ENCODE measurements around the gene POLR2F. TPM values are rescaled to one million over a fixed set of nuclear protein-coding genes. Genes with fewer than 3 reads are reported as not detected.

The POLR2F gene
- polyA plus RNA-seq, 1 donor from 2014 or later = 195 TPM

DNA sequence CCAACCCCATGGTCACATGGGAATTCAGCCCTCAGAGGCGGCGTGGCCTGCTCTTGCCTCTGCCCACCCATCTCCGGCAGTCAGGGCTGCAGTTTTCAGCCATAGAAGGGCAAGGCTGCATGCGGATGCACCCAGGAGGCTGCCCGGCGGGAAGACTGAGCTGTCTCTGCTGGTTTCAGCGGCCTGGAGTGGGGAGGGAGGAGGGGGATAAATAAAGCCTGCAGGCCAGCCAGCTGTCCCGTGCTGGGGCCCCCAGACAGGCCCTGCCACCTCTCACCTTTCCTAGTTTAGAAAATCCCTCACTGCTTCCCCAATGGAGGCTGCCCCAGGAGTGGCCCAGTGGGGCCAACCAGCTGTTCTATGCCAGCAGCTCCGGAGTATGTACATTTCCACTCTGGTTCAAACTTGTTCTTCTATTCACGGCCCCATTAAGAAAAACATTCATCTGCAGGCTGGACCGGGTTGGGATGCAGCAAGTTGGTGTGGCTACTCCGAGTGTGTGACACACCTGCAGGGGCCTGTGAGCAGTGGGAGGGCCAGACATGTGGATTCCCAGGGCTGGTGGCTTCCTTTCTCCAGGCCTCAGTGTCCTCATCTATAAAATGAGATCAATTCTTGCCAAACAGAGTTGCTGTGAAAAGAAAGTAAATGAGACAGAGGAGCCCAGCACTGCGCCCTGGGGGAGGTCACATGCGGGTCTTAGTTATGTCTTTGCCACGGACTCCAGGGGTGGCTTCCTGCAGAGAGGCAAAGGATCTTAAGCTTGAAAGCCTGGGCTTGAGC, 42.4 kb upstream of the POLR2F start:
- Histone ChIP-seq H3K9me2 (ENCODE audit: insufficient read depth, low read length) (no peaks in the 10 kb centered on the region), H3K36me3 (ENCODE audit: insufficient read depth, low read length) (no peaks in the 10 kb centered on the region), H3K79me2 (replicated peaks; ENCODE audit: insufficient read depth, low read length) (no peaks in the 10 kb centered on the region), H3K9me3 (ENCODE audit: low read length) (no peaks in the 10 kb centered on the region), H3F3A (ENCODE audit: insufficient read depth, low read length, poor library complexity, severe bottlenecking) (no peaks in the 10 kb centered on the region), H3K27me3 (ENCODE audit: insufficient read depth, low read depth, low read length) (no peaks in the 10 kb centered on the region), H3K9ac (ENCODE audit: low read length) (no peak overlapping the region), H3K4me2 (ENCODE audit: low read length) (no peak overlapping the region), H4K20me1 (ENCODE audit: insufficient read depth) (no peaks in the 10 kb centered on the region), H3K4me3 (ENCODE audit: low read length) (no peak overlapping the region), H3K27ac (ENCODE audit: low read length) (no peak overlapping the region), H2AFZ (ENCODE audit: low read depth, low read length) (no peak overlapping the region)
- TF ChIP-seq MXI1 (conservative IDR thresholded peaks at IDR 0.05; ENCODE audit: poor library complexity, severe bottlenecking) = no peak
- no peak for TF ChIP-seq EZH2 (IDR thresholded peaks at IDR 0.05; ENCODE audit: borderline replicate concordance, insufficient read depth, low read length, poor library complexity, severe bottlenecking)
- no peak for TF ChIP-seq EP300 (conservative IDR thresholded peaks at IDR 0.05; ENCODE audit: poor library complexity, severe bottlenecking)
- TF ChIP-seq, protein P1, sequence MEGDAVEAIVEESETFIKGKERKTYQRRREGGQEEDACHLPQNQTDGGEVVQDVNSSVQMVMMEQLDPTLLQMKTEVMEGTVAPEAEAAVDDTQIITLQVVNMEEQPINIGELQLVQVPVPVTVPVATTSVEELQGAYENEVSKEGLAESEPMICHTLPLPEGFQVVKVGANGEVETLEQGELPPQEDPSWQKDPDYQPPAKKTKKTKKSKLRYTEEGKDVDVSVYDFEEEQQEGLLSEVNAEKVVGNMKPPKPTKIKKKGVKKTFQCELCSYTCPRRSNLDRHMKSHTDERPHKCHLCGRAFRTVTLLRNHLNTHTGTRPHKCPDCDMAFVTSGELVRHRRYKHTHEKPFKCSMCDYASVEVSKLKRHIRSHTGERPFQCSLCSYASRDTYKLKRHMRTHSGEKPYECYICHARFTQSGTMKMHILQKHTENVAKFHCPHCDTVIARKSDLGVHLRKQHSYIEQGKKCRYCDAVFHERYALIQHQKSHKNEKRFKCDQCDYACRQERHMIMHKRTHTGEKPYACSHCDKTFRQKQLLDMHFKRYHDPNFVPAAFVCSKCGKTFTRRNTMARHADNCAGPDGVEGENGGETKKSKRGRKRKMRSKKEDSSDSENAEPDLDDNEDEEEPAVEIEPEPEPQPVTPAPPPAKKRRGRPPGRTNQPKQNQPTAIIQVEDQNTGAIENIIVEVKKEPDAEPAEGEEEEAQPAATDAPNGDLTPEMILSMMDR (IDR thresholded peaks at IDR 0.05; ENCODE audit: poor library complexity, severe bottlenecking) = no peak
- TF ChIP-seq, protein P2, sequence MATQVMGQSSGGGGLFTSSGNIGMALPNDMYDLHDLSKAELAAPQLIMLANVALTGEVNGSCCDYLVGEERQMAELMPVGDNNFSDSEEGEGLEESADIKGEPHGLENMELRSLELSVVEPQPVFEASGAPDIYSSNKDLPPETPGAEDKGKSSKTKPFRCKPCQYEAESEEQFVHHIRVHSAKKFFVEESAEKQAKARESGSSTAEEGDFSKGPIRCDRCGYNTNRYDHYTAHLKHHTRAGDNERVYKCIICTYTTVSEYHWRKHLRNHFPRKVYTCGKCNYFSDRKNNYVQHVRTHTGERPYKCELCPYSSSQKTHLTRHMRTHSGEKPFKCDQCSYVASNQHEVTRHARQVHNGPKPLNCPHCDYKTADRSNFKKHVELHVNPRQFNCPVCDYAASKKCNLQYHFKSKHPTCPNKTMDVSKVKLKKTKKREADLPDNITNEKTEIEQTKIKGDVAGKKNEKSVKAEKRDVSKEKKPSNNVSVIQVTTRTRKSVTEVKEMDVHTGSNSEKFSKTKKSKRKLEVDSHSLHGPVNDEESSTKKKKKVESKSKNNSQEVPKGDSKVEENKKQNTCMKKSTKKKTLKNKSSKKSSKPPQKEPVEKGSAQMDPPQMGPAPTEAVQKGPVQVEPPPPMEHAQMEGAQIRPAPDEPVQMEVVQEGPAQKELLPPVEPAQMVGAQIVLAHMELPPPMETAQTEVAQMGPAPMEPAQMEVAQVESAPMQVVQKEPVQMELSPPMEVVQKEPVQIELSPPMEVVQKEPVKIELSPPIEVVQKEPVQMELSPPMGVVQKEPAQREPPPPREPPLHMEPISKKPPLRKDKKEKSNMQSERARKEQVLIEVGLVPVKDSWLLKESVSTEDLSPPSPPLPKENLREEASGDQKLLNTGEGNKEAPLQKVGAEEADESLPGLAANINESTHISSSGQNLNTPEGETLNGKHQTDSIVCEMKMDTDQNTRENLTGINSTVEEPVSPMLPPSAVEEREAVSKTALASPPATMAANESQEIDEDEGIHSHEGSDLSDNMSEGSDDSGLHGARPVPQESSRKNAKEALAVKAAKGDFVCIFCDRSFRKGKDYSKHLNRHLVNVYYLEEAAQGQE (IDR thresholded peaks at IDR 0.05; ENCODE audit: borderline replicate concordance) = no peak
- no peak for TF ChIP-seq RAD21 (conservative IDR thresholded peaks at IDR 0.05)

DNA sequence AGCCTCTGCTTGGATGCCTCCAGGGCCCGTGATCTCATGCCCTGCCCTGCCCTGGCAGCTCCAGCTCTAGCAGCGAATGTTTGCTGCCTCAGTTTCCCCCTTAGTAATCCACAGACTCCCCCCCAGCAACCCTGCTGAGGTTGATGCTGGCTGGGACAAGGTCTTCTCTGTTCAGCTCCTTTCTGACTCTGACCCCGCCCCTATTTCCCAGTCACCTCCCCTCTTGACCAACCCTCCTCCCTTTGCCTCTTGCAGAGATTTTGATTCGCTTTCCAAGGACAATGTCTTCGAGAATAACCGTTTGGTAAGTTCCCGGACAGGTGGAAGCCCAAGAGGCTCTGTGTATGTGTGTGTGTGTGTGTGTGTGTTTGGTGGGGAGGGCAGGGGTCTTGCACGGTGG, 41.8 kb upstream of the POLR2F start:
- TF ChIP-seq SMC3 (conservative IDR thresholded peaks at IDR 0.05; ENCODE audit: poor library complexity) = no peak
- TF ChIP-seq EZH2 (IDR thresholded peaks at IDR 0.05; ENCODE audit: borderline replicate concordance, insufficient read depth, low read length, poor library complexity, severe bottlenecking) = no peak
- TF ChIP-seq POLR2AphosphoS5 (IDR thresholded peaks at IDR 0.05) = no peak
- no peak for TF ChIP-seq RAD21 (conservative IDR thresholded peaks at IDR 0.05)
- no peak for TF ChIP-seq TAF1 (IDR thresholded peaks at IDR 0.05; ENCODE audit: low read depth)
- no peak for TF ChIP-seq EP300 (conservative IDR thresholded peaks at IDR 0.05; ENCODE audit: poor library complexity, severe bottlenecking)
- TF ChIP-seq, protein P1 (IDR thresholded peaks at IDR 0.05; ENCODE audit: poor library complexity, severe bottlenecking) = no peak
- no peak for TF ChIP-seq MXI1 (conservative IDR thresholded peaks at IDR 0.05; ENCODE audit: poor library complexity, severe bottlenecking)
- TF ChIP-seq, protein P2 (IDR thresholded peaks at IDR 0.05; ENCODE audit: borderline replicate concordance) = no peak
- H3K9ac ChIP-seq (ENCODE audit: low read length) = no peak overlapping the region
- H3K9me3 ChIP-seq (ENCODE audit: low read length) = no peaks in the 10 kb centered on the region
- no peaks in the 10 kb centered on the region for H3F3A ChIP-seq (ENCODE audit: insufficient read depth, low read length, poor library complexity, severe bottlenecking)
- H3K9me2 ChIP-seq (ENCODE audit: insufficient read depth, low read length) = no peaks in the 10 kb centered on the region
- H3K4me3 ChIP-seq (ENCODE audit: low read length) = no peak overlapping the region
- no peak overlapping the region for H2AFZ ChIP-seq (ENCODE audit: low read depth, low read length)
- H3K27ac ChIP-seq (ENCODE audit: low read length) = no peak overlapping the region
- H3K27me3 ChIP-seq (ENCODE audit: insufficient read depth, low read depth, low read length) = no peaks in the 10 kb centered on the region
- H3K4me2 ChIP-seq (ENCODE audit: low read length) = no peak overlapping the region
- no peaks in the 10 kb centered on the region for H3K36me3 ChIP-seq (ENCODE audit: insufficient read depth, low read length)
- H4K20me1 ChIP-seq (ENCODE audit: insufficient read depth) = no peaks in the 10 kb centered on the region
- no peaks in the 10 kb centered on the region for H3K79me2 ChIP-seq (replicated peaks; ENCODE audit: insufficient read depth, low read length)
